Glomerular visceral epithelial cell (primary cell): Measurements from ENCODE around the gene OMD.
A peak's percentile ranks its signal among the peaks of the same experiment; 100 is the strongest.
"Not testable (repeated sequence)": the region's sequence is repeated elsewhere in the genome, so short reads cannot be mapped to it uniquely, and the experiment has no call there.

ENCODE experiments used
- DNase-seq: peaks from one replicate; pipeline ENCODE4 v3.0.0-alpha.2; 2016; ENCODE audit errors: extremely low spot score

OMD gene

DNA sequence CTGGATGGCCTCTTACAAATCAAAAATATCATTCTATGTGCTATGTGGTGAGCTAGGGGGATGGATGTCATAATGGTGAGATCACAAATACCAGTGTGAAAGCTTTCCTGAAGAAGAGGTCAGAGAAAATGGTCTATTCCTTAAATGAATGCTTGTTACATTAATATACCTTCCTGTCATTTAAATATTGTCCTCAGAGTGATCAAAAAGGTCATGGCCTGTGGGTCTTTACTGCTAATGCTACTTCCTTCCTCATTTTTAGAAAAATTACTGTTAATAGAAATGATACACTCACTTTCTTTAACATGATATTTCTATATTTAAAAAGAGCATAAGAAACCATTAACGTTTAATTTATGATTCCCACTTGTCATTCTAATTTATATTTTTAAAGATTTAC lies 9.7 kb downstream of the OMD start:
- DNase-seq: no peak

- DNase-seq: not testable (repeated sequence)
These were observed 13.1 kb downstream of the OMD start for GRCh38 chr9:92411157-92411556.

GRCh38 chr9:92408747-92409478 lies 15.4 kb downstream of the OMD start:
- no peak for DNase-seq

DNA sequence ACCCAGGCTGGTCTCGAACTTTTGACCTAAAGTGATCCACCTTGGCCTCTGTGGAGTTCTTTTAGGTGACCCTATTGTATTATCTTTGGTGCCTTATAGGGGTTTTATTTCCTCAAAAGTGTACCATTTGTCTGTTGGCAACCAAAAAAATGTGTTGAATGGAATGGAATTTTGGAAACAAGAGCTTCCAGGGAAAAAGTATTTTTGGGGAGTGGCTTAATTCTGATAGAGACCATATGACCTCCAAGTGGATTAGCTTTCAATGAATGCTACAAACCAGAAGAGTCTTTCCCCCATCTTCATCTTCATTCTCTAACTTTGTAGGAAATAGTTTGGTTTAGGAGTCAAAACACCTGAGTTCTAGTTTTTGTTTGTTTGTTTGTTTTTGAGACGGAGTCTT lies 16.5 kb downstream of the OMD start:
- no peak for DNase-seq

GRCh38 chr9:92406477-92406876 lies 17.8 kb downstream of the OMD start:
- no peak for DNase-seq

DNA sequence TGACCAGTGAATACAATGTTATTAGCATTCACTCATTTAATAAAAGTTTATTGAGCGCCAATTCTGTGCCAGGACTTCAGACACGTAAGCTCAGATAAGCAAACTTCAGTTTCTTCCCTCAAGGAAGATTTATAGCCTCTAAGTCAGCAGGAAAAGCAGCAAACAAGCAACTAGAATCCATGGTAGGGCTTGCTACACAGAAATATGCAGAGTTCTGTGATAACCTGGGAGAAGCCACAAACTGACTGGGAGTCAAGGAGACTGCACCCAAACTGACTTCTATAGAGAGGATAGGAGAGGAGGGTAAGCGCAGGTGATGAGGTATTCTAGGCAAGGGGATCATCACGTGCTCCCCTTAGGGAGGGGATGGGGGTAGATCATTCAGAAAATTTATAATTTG lies 18.5 kb downstream of the OMD start:
- no peak for DNase-seq

GRCh38 chr9:92404042-92404836 lies 20.0 kb downstream of the OMD start, which contains the start of gene OGN:
Gene OGN (minus strand): TSS chr9:92404578. CDS start chr9:92403407, 1,171 bp downstream.
- no peak for DNase-seq

DNA sequence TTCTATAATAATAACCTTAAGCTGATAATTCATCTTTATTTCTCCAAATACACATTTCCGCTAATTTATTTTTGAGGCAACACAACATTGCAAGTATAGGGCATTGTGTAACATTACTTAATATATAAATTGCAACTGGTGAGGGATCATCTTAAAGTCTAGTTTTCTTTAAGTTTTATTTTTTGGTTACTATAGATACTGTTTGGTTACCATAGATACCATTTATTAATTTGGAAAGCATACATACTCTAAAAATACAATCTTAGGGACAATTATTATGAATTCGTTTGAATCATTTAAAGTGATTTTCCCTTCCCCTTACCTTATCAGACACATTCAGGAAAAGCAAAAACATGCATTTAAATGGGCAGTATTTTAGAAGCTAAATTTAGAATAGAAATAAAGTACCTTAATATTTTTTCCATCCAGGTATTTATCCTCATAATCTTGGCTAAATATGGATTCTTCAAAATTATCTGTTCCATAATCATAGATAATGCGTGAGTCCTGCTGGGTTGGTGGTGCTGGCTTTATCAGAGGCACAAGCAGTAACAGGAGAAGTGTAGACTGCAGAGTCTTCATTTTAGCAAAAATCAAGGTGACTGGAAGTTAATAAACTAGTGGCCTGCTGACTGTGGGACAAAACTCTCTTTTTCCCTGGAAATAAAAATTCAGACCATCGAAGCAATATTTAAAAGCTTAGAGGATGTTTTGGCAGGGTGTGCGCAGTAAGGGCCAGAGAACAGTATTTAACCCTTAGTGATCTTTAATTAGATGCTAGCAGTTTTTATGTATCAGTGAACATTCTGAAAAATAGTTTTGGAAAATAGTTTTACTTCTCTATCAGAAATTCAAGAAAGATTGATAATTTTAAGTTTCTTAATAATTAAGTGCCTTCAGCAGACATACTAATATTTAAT lies 21.2 kb downstream of the OMD start:
- no peak for DNase-seq

GRCh38 chr9:92402360-92402759 lies 21.9 kb downstream of the OMD start:
- DNase-seq: peak; percentile 41

DNA sequence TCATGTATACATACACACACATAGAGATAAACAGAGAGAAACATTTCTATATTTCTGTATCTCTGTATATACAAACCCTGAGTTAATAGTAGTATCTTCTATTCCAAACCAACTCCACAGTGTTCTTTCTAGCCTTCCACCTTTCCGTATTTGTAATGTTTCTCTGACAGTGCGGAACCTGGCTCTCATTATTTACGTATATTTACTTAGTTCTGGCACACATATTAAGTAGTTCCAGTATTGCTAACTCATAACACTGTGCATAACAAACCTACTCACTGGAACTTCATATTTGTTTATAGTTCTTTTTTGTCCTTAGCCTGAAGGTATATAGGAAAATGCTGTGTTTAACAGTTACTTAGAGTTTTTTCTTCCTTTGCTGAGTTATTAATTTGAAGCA lies 26.4 kb downstream of the OMD start:
- no peak for DNase-seq

- no peak for DNase-seq
These were observed 28.7 kb downstream of the OMD start for GRCh38 chr9:92395617-92396016.

- DNase-seq: no peak
These were observed 30.6 kb downstream of the OMD start for GRCh38 chr9:92393686-92394085.

- DNase-seq: no peak
These were observed 31.6 kb downstream of the OMD start for GRCh38 chr9:92392690-92393089.

DNA sequence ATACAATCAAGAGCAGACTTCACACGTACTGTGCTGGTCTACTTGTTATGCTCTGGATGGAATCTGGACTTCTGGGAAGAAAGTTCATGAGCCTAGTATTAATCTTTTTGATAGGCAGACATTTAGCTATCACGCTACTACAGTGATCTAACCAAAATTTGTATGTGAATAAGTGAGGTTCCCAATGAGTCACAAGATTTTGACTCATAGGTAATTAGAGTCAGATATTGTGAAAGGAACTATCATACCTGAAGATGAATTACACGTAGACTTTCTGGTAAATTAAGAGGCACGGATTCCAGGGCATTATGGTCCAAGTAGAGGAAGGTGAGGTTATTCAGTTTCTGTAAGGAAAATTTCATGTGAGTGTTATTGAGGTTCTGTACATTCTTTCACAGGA lies 38.3 kb downstream of the OMD start:
- no peak for DNase-seq

DNA sequence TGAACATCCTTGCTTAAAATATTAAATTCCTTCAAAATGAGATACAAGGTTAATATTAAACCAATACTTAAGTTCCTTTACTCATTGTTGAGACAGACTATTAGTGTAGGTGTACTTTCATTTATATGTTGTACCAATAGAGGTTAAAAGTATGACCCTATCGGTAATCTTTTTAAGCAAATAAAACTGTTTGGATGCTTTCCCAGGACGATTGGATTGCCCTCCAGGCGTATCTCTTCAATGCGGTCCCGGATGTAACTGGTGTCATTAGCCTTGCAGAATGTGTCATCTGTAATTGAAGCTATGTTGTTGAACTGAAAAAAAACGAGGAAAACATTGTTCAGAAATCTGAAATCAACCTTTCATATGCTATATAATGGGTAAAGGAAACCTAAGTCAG lies 38.8 kb downstream of the OMD start:
- DNase-seq: no peak

GRCh38 chr9:92385001-92385400 lies 39.3 kb downstream of the OMD start:
- DNase-seq: no peak

GRCh38 chr9:92384375-92384774 lies 39.9 kb downstream of the OMD start:
- DNase-seq: no peak

GRCh38 chr9:92381775-92382174 lies 42.5 kb downstream of the OMD start:
- DNase-seq: no peak

DNA sequence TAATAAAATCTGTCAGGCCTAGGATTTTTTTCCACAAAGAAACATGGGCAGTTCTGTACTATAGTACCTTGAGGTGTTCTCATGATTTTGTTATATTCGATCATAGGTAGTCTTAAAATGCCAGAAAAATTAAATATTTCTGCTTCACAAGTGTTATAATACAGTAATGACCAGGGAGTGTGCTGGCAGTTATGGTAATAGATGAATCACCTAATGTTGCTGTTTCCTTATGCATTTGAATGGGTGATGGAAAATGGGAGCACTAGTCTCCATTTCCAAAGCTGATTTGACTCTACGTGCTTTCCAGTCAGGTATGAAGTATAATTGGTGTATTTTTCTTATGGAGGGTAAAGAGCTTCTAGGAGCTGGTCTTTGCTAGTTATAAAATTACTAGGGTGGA lies 43.7 kb downstream of the OMD start:
- no peak for DNase-seq

GRCh38 chr9:92378865-92379560 lies 45.3 kb downstream of the OMD start:
- DNase-seq: no peak

- DNase-seq: no peak
These were observed 46.4 kb downstream of the OMD start for GRCh38 chr9:92377876-92378275.

GRCh38 chr9:92373167-92373566 lies 51.1 kb downstream of the OMD start:
- DNase-seq: no peak
